K562 (cell line): ENCODE measurements around the gene CADPS2. TPM values are rescaled to one million over a fixed set of nuclear protein-coding genes. Genes with fewer than 3 reads are reported as not detected.

Experiments used
- ATAC-seq: fragments of 200-7000 bp; cut with Tn5 transposase; 3 replicates; pipeline ENCODE4 v1.9.1; 2020; ENCODE audit warnings: moderate library complexity
- BruUV-seq: library from RNA; stranded (reverse); fragments of 400-500 nt; replicated peaks from 2 replicates; lab custom pipeline; 2021; lab: Mats Ljungman, UMichigan
- CTCF ChIA-PET: fragments of 300-600 bp; formaldehyde crosslinking; extraction: SDS; loops from one replicate; lab custom pipeline; 2021; ENCODE audit warnings: low intra/inter-chr PET ratio; lab: Yijun Ruan, JAX
- POLR2A ChIA-PET: fragments of 300-600, 350-650 bp; sonication (Branson Sonifier 250); formaldehyde crosslinking; extraction: SDS; loops from one replicate; lab custom pipeline; 2021; ENCODE audit warnings: antibody characterized with exemption, inconsistent platforms; lab: Yijun Ruan, JAX
- DNase-seq, 4 experiments: peaks; one replicate each; pipeline versions ENCODE4 v3.0.0 to v3.0.0-alpha.2; 2011 to 2018; ENCODE audit warnings: low spot score in 3 of 4, mixed read lengths in 3 of 4; ENCODE audit errors: extremely low read depth in 1 of 4
- FAIRE-seq: peaks from 2 replicates; lab custom pipeline; 2011; peaks lifted over from hg19 to GRCh38; lab: Jason Lieb, UNC
- H2AFZ ChIP-seq: 2 replicates; pipeline ENCODE4 v1.6.0; 2011; ENCODE audit warnings: low read depth, low read length, control low read depth, inconsistent platforms
- H3K27ac ChIP-seq: fragments of 200-600 bp; 3 replicates; pipeline ENCODE4 v1.8.0; 2011; ENCODE audit warnings: low read depth, mild to moderate bottlenecking, control low read depth, inconsistent platforms, low read length, moderate library complexity, mixed read lengths; ENCODE audit errors: extremely low read depth
- H3K27me3 ChIP-seq, 2 experiments: fragments of 300-600 bp in 1 of 2; 2 replicates in 1 of 2; 3 replicates in 1 of 2; pipeline versions ENCODE4 v1.6.0 to v1.8.0; 2011; ENCODE audit warnings: inconsistent platforms in 2 of 2, low read length in 2 of 2, mild to moderate bottlenecking in 1 of 2, mixed read lengths in 1 of 2, moderate library complexity in 1 of 2; ENCODE audit not compliant: control insufficient read depth in 2 of 2, insufficient read depth in 2 of 2
- H3K36me3 ChIP-seq: fragments of 300-600 bp; 3 replicates; pipeline ENCODE4 v1.8.0; 2011; ENCODE audit warnings: mild to moderate bottlenecking, low read length, inconsistent platforms; ENCODE audit not compliant: control insufficient read depth, insufficient read depth
- H3K4me1 ChIP-seq, 2 experiments: fragments of 200-600 bp in 1 of 2; replicated peaks in 1 of 2; 2 replicates in 1 of 2; 3 replicates in 1 of 2; pipeline versions ENCODE4 v1.5.1 to v1.8.0; 2011; ENCODE audit warnings: inconsistent platforms in 2 of 2, low read length in 2 of 2, mild to moderate bottlenecking in 1 of 2, mixed read lengths in 1 of 2, moderate library complexity in 1 of 2; ENCODE audit not compliant: control insufficient read depth in 2 of 2, insufficient read depth in 2 of 2
- H3K4me2 ChIP-seq: 2 replicates; pipeline ENCODE4 v1.6.1; 2011; ENCODE audit warnings: low read length, control low read depth, inconsistent platforms, mixed read lengths; ENCODE audit not compliant: insufficient read depth
- H3K4me3 ChIP-seq: fragments of 200-600 bp; sonication (generic), shearing (Covaris generic); 2 replicates; pipeline ENCODE4 v1.5.1; 2016; ENCODE audit warnings: control low read depth, inconsistent platforms
- H3K79me2 ChIP-seq: fragments of 200-600 bp; 3 replicates; pipeline ENCODE4 v1.8.0; 2011; ENCODE audit warnings: low read length, inconsistent platforms; ENCODE audit not compliant: control insufficient read depth, insufficient read depth
- H3K9ac ChIP-seq, 2 experiments: 2 replicates each; pipeline versions ENCODE4 v1.6.0 to v1.6.1; 2011; ENCODE audit warnings: low read depth in 2 of 2, low read length in 2 of 2, control low read depth in 1 of 2, inconsistent platforms in 1 of 2, mild to moderate bottlenecking in 1 of 2, mixed read lengths in 1 of 2; ENCODE audit not compliant: insufficient read depth in 1 of 2
- H3K9me1 ChIP-seq: one replicate; pipeline ENCODE4 v1.6.0; 2011; ENCODE audit warnings: inconsistent platforms, mild to moderate bottlenecking, low read length, moderate library complexity; ENCODE audit not compliant: control insufficient read depth, insufficient read depth
- H3K9me3 ChIP-seq: replicated peaks from 2 replicates; pipeline ENCODE4 v1.5.1; 2011; ENCODE audit warnings: low read depth, low read length, inconsistent platforms; ENCODE audit not compliant: control insufficient read depth, insufficient read depth
- H4K20me1 ChIP-seq: replicated peaks from 2 replicates; pipeline ENCODE4 v1.6.1; 2011; ENCODE audit warnings: low read length, inconsistent platforms, mixed read lengths; ENCODE audit not compliant: control insufficient read depth, insufficient read depth
- GATAD2A ChIP-seq: fragments of 450-650 bp; IDR thresholded peaks from 2 replicates; pipeline ENCODE4 v1.6.1; 2017
- JUNB ChIP-seq: fragments of 450-650 bp; formaldehyde crosslinking; conservative IDR thresholded peaks from 2 replicates; pipeline ENCODE4 v1.4.0; 2020; ENCODE audit warnings: mild to moderate bottlenecking
- PTBP1 ChIP-seq: fragments of 200-400 bp; formaldehyde crosslinking; IDR thresholded peaks from 2 replicates; pipeline ENCODE4 v1.6.1; 2017; ENCODE audit warnings: low read depth, low read length
- SNRNP70 ChIP-seq: fragments of 200-400 bp; formaldehyde crosslinking; optimal IDR thresholded peaks from 2 replicates; pipeline ENCODE3; 2017; ENCODE audit warnings: low read depth, low read length
- TRIM24 ChIP-seq, 2 experiments: fragments of 450-650 bp; IDR thresholded peaks; 2 replicates each; pipeline ENCODE4 v1.6.1; 2016
- ZNF146 ChIP-seq: IDR thresholded peaks from one replicate; pipeline ENCODE4 v1.6.1; 2018; ENCODE audit warnings: missing compliant biosample characterization; ENCODE audit not compliant: unreplicated experiment
- ZNF165 ChIP-seq: fragments of 250-450 bp; sonication (Bioruptor Pico); IDR thresholded peaks from 2 replicates; pipeline ENCODE4 v1.4.0; 2020; ENCODE audit warnings: borderline replicate concordance
- ZNF23 ChIP-seq: fragments of 250-450 bp; sonication (Bioruptor Pico); IDR thresholded peaks from 2 replicates; pipeline ENCODE4 v1.4.0; 2020; ENCODE audit warnings: mild to moderate bottlenecking
- WGBS: fragments of 100-300 bp; shearing (Covaris generic); methylation state at CpG from one replicate; pipeline ENCODE4 v1.1.6; 2016; ENCODE audit warnings: low coverage, mixed read lengths; ENCODE audit not compliant: insufficient coverage; ENCODE audit errors: missing lambda C conversion rate; 5-methylcytosine and 5-hydroxymethylcytosine counted together
- in situ Hi-C: fragments of 300-500 bp; cut with MboI; formaldehyde crosslinking; loops from 4 replicates; pipeline ENCODE4 v1.15.0; 2018; ENCODE audit warnings: inconsistent platforms, mixed read lengths
- intact Hi-C: fragments of 100-400 bp; cut with micrococcal nuclease; formaldehyde crosslinking; loops from 2 replicates; pipeline ENCODE4 v1.14.2; 2022
- polyA plus RNA-seq, 8 experiments: library from polyadenylated mRNA; depleted of rRNA in 4 of 8; stranded (reverse) in 5 of 8; unstranded in 3 of 8; fragments of >200 nt; fragmentation: Nextera tagmentation in 2 of 8; fragmentation: Illumina TruSeq in 1 of 8; extraction: Ambion mirVana in 2 of 8; extraction: Trizol in 1 of 8; gene quantifications; 2 replicates each; pipeline versions ENCODE4 v1.2.1 to v1.2.3, GENCODE V29; 2011 to 2014; ENCODE audit warnings: inconsistent platforms in 1 of 8, missing spikeins in 1 of 8
- total RNA-seq, 7 experiments: library from RNA; depleted of rRNA in 6 of 7; stranded (reverse); fragments of >200 nt in 6 of 7; fragmentation: Illumina TruSeq in 2 of 7; extraction: Trizol in 2 of 7; gene quantifications; 2 replicates each; pipeline versions ENCODE4 v1.2.1 to v1.2.3, GENCODE V29; 2011 to 2021; ENCODE audit warnings: low replicate concordance in 1 of 7
- TF ChIP-seq, protein P1 (sequence below): fragments of 450-650 bp; IDR thresholded peaks from 2 replicates; pipeline ENCODE4 v1.6.1; 2017; ENCODE audit warnings: antibody characterized with exemption, mild to moderate bottlenecking
- TF ChIP-seq, protein P2 (sequence below): sonication (generic); formaldehyde crosslinking; IDR thresholded peaks from 2 replicates; pipeline ENCODE4 v1.4.0; 2020; ENCODE audit warnings: mild to moderate bottlenecking, missing genetic modification reagents
- TF ChIP-seq, protein P3 (sequence below): sonication (generic); formaldehyde crosslinking; IDR thresholded peaks from 2 replicates; pipeline ENCODE4 v1.5.0; 2020; ENCODE audit warnings: missing genetic modification reagents
- TF ChIP-seq, protein P4 (sequence below): fragments of 250-450 bp; sonication (Bioruptor Pico); IDR thresholded peaks from 2 replicates; pipeline ENCODE4 v1.5.0; 2021; ENCODE audit warnings: mild to moderate bottlenecking, borderline replicate concordance

The CADPS2 gene
- total and polyA plus RNA-seq, 9 of the 15 experiments (the other 6 are each of a cell fraction or from before 2014, with no cell fraction given): 0.03 to 0.14 (median 0.04) TPM; not detected in 1

DNA sequence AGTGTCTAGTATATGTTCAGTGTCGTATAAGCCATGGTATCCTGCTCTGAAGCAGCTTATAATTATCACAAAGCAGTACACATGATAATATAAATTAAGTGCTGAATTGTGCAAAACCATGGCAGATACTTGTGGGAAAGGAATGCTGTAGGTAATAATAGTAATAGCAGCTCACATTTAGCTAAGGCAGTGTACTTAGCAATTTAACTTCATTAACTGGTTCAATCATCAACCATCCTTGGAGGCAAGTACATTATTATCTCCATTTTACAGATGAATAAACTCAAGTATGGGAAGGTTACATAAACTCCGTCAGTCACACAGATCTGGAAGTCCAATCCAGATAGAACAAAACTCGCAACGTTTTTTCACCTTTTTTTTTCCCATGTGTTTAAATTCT is 161.9 kb downstream of the CADPS2 start:
- ATAC-seq (no peak), FAIRE-seq (no peak), DNase-seq (no peak)
- ChIA-PET POLR2A (no interaction called here), CTCF (no interaction called here)
- Histone ChIP-seq H3K9me3 (no peaks in the 10 kb centered on the region), H3K4me1 (no peaks in the 10 kb centered on the region), H3K4me2 (no peak overlapping the region), H3K4me3 (no peak overlapping the region), H3K27ac (no peak overlapping the region), H4K20me1 (no peaks in the 10 kb centered on the region), H3K9me1 (no peaks in the 10 kb centered on the region), H3K27me3 (no peaks in the 10 kb centered on the region), H2AFZ (no peak overlapping the region), H3K36me3 (no peaks in the 10 kb centered on the region), H3K79me2 (no peaks in the 10 kb centered on the region), H3K9ac (no peak overlapping the region)
- in situ Hi-C loops: no loop called here
- WGBS: 1% methylated on average over 4 of the region's 4 CpGs
- BruUV-seq: no TSS peak
- intact Hi-C loops: no loop called here
- TF ChIP-seq, protein P1, sequence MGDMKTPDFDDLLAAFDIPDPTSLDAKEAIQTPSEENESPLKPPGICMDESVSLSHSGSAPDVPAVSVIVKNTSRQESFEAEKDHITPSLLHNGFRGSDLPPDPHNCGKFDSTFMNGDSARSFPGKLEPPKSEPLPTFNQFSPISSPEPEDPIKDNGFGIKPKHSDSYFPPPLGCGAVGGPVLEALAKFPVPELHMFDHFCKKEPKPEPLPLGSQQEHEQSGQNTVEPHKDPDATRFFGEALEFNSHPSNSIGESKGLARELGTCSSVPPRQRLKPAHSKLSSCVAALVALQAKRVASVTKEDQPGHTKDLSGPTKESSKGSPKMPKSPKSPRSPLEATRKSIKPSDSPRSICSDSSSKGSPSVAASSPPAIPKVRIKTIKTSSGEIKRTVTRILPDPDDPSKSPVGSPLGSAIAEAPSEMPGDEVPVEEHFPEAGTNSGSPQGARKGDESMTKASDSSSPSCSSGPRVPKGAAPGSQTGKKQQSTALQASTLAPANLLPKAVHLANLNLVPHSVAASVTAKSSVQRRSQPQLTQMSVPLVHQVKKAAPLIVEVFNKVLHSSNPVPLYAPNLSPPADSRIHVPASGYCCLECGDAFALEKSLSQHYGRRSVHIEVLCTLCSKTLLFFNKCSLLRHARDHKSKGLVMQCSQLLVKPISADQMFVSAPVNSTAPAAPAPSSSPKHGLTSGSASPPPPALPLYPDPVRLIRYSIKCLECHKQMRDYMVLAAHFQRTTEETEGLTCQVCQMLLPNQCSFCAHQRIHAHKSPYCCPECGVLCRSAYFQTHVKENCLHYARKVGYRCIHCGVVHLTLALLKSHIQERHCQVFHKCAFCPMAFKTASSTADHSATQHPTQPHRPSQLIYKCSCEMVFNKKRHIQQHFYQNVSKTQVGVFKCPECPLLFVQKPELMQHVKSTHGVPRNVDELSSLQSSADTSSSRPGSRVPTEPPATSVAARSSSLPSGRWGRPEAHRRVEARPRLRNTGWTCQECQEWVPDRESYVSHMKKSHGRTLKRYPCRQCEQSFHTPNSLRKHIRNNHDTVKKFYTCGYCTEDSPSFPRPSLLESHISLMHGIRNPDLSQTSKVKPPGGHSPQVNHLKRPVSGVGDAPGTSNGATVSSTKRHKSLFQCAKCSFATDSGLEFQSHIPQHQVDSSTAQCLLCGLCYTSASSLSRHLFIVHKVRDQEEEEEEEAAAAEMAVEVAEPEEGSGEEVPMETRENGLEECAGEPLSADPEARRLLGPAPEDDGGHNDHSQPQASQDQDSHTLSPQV: no peak
- TF ChIP-seq TRIM24 (IDR thresholded peaks at IDR 0.05) (no peak), ZNF165 (CRISPR knock-in tag) (no peak), ZNF146 (CRISPR knock-in tag) (no peak), JUNB (CRISPR knock-in tag) (no peak), PTBP1 (no peak), ZNF23 (no peak), SNRNP70 (no peak), GATAD2A (no peak)
- TF ChIP-seq, protein P2, sequence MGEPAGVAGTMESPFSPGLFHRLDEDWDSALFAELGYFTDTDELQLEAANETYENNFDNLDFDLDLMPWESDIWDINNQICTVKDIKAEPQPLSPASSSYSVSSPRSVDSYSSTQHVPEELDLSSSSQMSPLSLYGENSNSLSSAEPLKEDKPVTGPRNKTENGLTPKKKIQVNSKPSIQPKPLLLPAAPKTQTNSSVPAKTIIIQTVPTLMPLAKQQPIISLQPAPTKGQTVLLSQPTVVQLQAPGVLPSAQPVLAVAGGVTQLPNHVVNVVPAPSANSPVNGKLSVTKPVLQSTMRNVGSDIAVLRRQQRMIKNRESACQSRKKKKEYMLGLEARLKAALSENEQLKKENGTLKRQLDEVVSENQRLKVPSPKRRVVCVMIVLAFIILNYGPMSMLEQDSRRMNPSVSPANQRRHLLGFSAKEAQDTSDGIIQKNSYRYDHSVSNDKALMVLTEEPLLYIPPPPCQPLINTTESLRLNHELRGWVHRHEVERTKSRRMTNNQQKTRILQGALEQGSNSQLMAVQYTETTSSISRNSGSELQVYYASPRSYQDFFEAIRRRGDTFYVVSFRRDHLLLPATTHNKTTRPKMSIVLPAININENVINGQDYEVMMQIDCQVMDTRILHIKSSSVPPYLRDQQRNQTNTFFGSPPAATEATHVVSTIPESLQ (CRISPR knock-in tag): no peak
- TF ChIP-seq, protein P3, sequence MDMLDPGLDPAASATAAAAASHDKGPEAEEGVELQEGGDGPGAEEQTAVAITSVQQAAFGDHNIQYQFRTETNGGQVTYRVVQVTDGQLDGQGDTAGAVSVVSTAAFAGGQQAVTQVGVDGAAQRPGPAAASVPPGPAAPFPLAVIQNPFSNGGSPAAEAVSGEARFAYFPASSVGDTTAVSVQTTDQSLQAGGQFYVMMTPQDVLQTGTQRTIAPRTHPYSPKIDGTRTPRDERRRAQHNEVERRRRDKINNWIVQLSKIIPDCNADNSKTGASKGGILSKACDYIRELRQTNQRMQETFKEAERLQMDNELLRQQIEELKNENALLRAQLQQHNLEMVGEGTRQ (CRISPR knock-in tag): no peak
- TF ChIP-seq, protein P4, sequence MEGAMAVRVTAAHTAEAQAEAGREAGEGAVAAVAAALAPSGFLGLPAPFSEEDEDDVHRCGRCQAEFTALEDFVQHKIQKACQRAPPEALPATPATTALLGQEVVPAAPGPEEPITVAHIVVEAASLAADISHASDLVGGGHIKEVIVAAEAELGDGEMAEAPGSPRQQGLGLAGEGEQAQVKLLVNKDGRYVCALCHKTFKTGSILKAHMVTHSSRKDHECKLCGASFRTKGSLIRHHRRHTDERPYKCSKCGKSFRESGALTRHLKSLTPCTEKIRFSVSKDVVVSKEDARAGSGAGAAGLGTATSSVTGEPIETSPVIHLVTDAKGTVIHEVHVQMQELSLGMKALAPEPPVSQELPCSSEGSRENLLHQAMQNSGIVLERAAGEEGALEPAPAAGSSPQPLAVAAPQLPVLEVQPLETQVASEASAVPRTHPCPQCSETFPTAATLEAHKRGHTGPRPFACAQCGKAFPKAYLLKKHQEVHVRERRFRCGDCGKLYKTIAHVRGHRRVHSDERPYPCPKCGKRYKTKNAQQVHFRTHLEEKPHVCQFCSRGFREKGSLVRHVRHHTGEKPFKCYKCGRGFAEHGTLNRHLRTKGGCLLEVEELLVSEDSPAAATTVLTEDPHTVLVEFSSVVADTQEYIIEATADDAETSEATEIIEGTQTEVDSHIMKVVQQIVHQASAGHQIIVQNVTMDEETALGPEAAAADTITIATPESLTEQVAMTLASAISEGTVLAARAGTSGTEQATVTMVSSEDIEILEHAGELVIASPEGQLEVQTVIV (CRISPR knock-in tag): no peak
